Astrocyte (in vitro differentiated cells and primary cell): ENCODE measurements around the gene HMGXB3. TPM values are rescaled to one million over a fixed set of nuclear protein-coding genes. Genes with fewer than 3 reads are reported as not detected.

Experiments used
- DNase-seq: peaks from one replicate; pipeline ENCODE4 v3.0.0-alpha.2; 2010; ENCODE audit warnings: low read depth
- FAIRE-seq: peaks from 2 replicates; lab custom pipeline; 2011; peaks lifted over from hg19 to GRCh38; lab: Jason Lieb, UNC
- H2AFZ ChIP-seq: 2 replicates; pipeline ENCODE4 v1.6.0; 2012; ENCODE audit warnings: low read depth, low read length, inconsistent platforms
- H3K27ac ChIP-seq: 2 replicates; pipeline ENCODE4 v1.5.1; 2011; ENCODE audit warnings: low read depth, low read length, inconsistent platforms
- H3K27me3 ChIP-seq: 2 replicates; pipeline ENCODE4 v1.6.0; 2011; ENCODE audit warnings: low read length, inconsistent platforms; ENCODE audit not compliant: insufficient read depth
- H3K36me3 ChIP-seq: 2 replicates; pipeline ENCODE4 v1.5.1; 2011; ENCODE audit warnings: low read length, inconsistent platforms; ENCODE audit not compliant: insufficient read depth
- H3K4me1 ChIP-seq: 2 replicates; pipeline ENCODE4 v1.5.1; 2011; ENCODE audit warnings: low read length, inconsistent platforms; ENCODE audit not compliant: insufficient read depth
- H3K4me2 ChIP-seq: 2 replicates; pipeline ENCODE4 v1.6.0; 2012; ENCODE audit warnings: low read length, inconsistent platforms
- H3K4me3 ChIP-seq: 2 replicates; pipeline ENCODE4 v1.5.1; 2011; ENCODE audit warnings: low read depth, mild to moderate bottlenecking, low read length, inconsistent platforms; ENCODE audit not compliant: insufficient read depth
- H3K79me2 ChIP-seq: 2 replicates; pipeline ENCODE4 v1.6.0; 2012; ENCODE audit warnings: mild to moderate bottlenecking, low read length, inconsistent platforms; ENCODE audit not compliant: insufficient read depth
- H3K9ac ChIP-seq: 2 replicates; pipeline ENCODE4 v1.6.0; 2012; ENCODE audit warnings: mild to moderate bottlenecking, low read length, inconsistent platforms
- H3K9me3 ChIP-seq: 2 replicates; pipeline ENCODE4 v1.5.1; 2012; ENCODE audit warnings: low read depth, mild to moderate bottlenecking, low read length, inconsistent platforms; ENCODE audit not compliant: insufficient read depth
- H4K20me1 ChIP-seq: 2 replicates; pipeline ENCODE4 v1.6.0; 2012; ENCODE audit warnings: low read length, inconsistent platforms; ENCODE audit not compliant: insufficient read depth
- H3K27ac Mint-ChIP-seq: one replicate; pipeline ENCODE4 v1.8.0; 2021; ENCODE audit warnings: mild to moderate bottlenecking, mixed read lengths; ENCODE audit not compliant: unreplicated experiment
- H3K27me3 Mint-ChIP-seq: one replicate; pipeline ENCODE4 v1.8.0; 2021; ENCODE audit warnings: low read depth, mixed read lengths; ENCODE audit not compliant: unreplicated experiment
- H3K36me3 Mint-ChIP-seq: one replicate; pipeline ENCODE4 v1.8.0; 2021; ENCODE audit warnings: low read depth, mixed read lengths; ENCODE audit not compliant: unreplicated experiment
- H3K4me1 Mint-ChIP-seq: one replicate; pipeline ENCODE4 v1.8.0; 2021; ENCODE audit warnings: low read depth, mixed read lengths; ENCODE audit not compliant: unreplicated experiment
- H3K4me3 Mint-ChIP-seq: one replicate; pipeline ENCODE4 v1.8.0; 2021; ENCODE audit warnings: mild to moderate bottlenecking, moderate library complexity, mixed read lengths; ENCODE audit not compliant: unreplicated experiment
- H3K9me3 Mint-ChIP-seq: one replicate; pipeline ENCODE4 v1.8.0; 2021; ENCODE audit warnings: mild to moderate bottlenecking, mixed read lengths; ENCODE audit not compliant: unreplicated experiment
- EZH2 ChIP-seq: IDR thresholded peaks from 2 replicates; pipeline ENCODE4 v1.6.1; 2012; ENCODE audit warnings: mild to moderate bottlenecking, low read length, inconsistent platforms; ENCODE audit not compliant: insufficient read depth
- total RNA-seq: library from RNA; stranded (reverse); gene quantifications from 2 replicates; pipeline ENCODE4 v1.2.1, GENCODE V29; 2021
- TF ChIP-seq, protein P1 (sequence below): IDR thresholded peaks from 2 replicates; pipeline ENCODE4 v1.5.1; 2011; ENCODE audit warnings: low read depth, mild to moderate bottlenecking, inconsistent platforms, low read length, moderate library complexity; ENCODE audit not compliant: insufficient read depth

Gene HMGXB3
- total RNA-seq, 1 donor from 2014 or later, result 58.1 TPM

DNA sequence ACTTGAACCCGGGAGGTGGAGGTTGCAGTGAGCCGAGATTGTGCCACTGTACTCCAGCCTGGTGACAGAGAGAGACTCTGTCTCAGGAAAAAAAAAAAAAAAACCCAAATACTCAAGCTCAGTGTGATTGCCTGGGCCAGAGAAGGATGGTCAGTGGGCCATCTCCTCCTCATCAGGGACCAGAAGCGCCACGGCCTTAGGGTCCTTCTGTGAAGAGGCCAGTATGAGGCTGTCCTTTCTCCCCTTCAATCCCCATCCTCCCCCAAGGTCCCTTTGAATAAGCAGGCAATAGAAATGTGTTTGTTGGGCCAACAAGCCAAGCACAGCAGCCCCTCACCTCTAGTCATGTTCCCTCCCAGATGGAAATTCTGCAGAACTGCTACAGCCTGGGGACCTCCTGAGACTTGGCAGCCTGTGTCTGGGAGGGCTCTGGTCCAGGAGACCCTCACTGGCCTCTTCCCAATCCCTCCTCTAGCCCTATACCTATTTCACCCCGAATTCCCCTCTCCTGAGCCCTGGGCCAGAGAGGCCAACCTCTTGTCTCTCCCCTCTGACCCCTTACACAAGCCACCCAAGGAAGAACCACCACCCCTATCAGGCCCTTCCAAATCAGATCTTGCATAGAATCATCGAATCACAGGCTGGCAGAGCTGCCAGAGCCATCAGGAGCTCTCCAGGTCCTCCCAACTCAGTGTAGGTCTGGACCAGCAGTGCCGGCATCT, 84.8 kb downstream of the HMGXB3 start:
- Mint-ChIP-seq H3K4me3 (no peak overlapping the region), H3K27me3 (peaks cover 44% of the 10 kb centered on the region), H3K4me1 (peaks cover 3% of the 10 kb centered on the region), H3K9me3 (no peaks in the 10 kb centered on the region), H3K27ac (no peak overlapping the region), H3K36me3 (no peaks in the 10 kb centered on the region)
- no peaks in the 10 kb centered on the region for H3K9me3 ChIP-seq
- no peaks in the 10 kb centered on the region for H3K27me3 ChIP-seq
- DNase-seq (no peak), FAIRE-seq (no peak)
- no peak for TF ChIP-seq EZH2
- TF ChIP-seq, protein P1, sequence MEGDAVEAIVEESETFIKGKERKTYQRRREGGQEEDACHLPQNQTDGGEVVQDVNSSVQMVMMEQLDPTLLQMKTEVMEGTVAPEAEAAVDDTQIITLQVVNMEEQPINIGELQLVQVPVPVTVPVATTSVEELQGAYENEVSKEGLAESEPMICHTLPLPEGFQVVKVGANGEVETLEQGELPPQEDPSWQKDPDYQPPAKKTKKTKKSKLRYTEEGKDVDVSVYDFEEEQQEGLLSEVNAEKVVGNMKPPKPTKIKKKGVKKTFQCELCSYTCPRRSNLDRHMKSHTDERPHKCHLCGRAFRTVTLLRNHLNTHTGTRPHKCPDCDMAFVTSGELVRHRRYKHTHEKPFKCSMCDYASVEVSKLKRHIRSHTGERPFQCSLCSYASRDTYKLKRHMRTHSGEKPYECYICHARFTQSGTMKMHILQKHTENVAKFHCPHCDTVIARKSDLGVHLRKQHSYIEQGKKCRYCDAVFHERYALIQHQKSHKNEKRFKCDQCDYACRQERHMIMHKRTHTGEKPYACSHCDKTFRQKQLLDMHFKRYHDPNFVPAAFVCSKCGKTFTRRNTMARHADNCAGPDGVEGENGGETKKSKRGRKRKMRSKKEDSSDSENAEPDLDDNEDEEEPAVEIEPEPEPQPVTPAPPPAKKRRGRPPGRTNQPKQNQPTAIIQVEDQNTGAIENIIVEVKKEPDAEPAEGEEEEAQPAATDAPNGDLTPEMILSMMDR, result no peak
- H3K79me2 ChIP-seq, result no peaks in the 10 kb centered on the region
- H3K4me1 ChIP-seq, result peaks cover 6% of the 10 kb centered on the region
- no peak overlapping the region for H3K27ac ChIP-seq
- no peak overlapping the region for H2AFZ ChIP-seq
- no peak overlapping the region for H3K4me3 ChIP-seq
- H3K9ac ChIP-seq, result no peak overlapping the region
- H3K36me3 ChIP-seq, result no peaks in the 10 kb centered on the region
- H3K4me2 ChIP-seq, result no peak overlapping the region
- no peaks in the 10 kb centered on the region for H4K20me1 ChIP-seq

DNA sequence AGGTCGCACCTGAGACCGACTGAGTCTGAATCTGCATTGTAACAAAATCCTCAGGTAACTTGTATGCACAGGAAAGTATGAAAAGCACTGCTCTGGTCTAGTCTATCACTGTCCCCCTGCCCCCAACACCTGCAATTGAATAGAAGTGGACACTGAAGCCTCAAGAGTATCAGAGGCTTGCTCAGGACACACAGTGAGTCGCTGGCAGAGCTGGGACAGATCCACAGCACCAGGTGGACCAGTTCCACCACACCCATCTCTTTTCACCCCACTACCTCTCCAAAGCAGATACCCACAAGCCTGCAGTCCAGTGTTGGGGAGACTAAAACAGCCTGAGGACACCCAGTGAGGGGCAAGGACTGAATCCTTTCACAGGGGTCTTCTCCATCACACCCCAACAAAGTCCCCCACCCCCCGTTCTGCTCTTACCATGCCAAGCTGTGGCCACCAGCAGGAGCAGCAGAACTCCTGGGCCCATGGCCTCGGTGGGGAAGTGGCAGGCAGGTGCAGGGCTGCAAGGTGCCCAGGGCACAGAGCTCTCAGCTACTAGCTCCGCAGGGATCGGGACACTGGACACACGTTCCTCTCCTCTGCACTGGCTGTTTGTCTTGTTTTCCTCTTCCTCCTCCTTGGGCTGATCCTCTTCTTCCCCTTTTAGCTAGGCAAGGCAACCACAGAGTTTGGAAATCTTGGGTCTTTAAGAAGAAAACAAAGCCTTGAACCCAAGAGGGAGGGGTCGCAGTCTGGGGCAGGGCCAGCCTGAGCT, 85.6 kb downstream of the HMGXB3 start, which contains the start of gene CSF1R:
Gene CSF1R, minus strand, starts transcription at position 605 of the 766 bp plus-strand sequence. Its CDS starts 127 bp downstream, at position 478.
- no peak for DNase-seq

More for the DNA sequence above, 85.6 kb downstream of the HMGXB3 start, which contains the start of gene CSF1R:
- H3K4me2 ChIP-seq, result no peak within 1 kb of the TSS
- peaks cover 6% of the 10 kb centered on the region for H3K4me1 ChIP-seq
- no peak within 1 kb of the TSS for H3K4me3 Mint-ChIP-seq
- no peaks in the 10 kb centered on the region for H3K36me3 Mint-ChIP-seq
- H3K9me3 ChIP-seq, result no peaks in the 10 kb centered on the region
- no peaks in the 10 kb centered on the region for H3K36me3 ChIP-seq
- no peaks in the 10 kb centered on the region for H4K20me1 ChIP-seq
- no peak within 1 kb of the TSS for H3K9ac ChIP-seq
- TF ChIP-seq, protein P1, result no peak
- no peak for TF ChIP-seq EZH2
- no peak within 1 kb of the TSS for H3K4me3 ChIP-seq
- no peaks in the 10 kb centered on the region for H3K79me2 ChIP-seq
- H3K27ac Mint-ChIP-seq, result no peak within 1 kb of the TSS
- no peaks in the 10 kb centered on the region for H3K9me3 Mint-ChIP-seq
- H2AFZ ChIP-seq, result no peak within 1 kb of the TSS
- peaks cover 3% of the 10 kb centered on the region for H3K4me1 Mint-ChIP-seq
- H3K27me3 ChIP-seq, result no peaks in the 10 kb centered on the region
- FAIRE-seq, result no peak
- H3K27me3 Mint-ChIP-seq, result peaks cover 41% of the 10 kb centered on the region
- H3K27ac ChIP-seq, result no peak within 1 kb of the TSS
